ENCODE measurements around the gene SALL1.

The SALL1 gene

DNA sequence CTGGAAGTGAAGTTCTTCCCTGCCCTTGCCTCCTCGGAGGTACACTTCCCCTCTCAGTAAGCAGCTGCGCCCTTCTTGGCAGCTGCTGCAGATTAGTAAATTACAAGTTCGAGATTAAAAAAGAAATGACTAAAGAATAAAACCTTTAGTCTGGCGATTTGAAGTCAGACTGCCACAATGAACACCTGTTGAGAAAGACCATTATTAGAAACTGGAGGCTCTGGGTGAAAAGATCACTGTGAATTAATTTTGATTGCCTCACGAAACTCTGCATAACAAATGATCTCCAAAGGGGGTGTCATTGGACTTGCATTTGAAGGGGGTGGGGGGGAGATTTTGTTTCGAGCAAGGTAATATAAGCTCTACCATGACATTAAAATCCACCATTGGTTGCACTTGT is 39.3 kb downstream of the SALL1 start:
- no peak for DNase-seq (ENCODE audit: low read depth in 2 of 2)

DNA sequence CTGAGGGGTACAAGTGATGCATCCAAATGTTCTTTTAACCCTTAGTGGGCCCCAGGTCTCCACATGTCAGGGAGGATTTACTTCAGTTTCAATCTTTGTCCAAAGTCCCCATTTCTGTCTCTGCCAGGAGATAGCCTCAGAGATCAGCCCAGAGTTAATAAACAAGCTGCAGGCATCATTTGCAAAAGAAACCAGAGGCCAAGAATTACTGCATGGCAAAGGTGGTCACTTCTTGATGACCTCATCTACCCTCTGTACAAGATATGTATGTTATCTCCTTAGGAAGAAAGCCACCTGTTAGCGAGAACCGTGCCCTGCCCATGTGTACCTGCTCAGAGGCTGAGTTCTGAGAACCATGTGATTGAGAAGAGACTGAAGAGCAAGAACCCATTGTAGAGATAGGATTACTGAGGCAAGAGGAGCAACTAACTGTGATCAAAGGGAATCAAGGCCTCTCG is 40.3 kb downstream of the SALL1 start:
- DNase-seq (ENCODE audit: low read depth in 2 of 2), result no peak

DNA sequence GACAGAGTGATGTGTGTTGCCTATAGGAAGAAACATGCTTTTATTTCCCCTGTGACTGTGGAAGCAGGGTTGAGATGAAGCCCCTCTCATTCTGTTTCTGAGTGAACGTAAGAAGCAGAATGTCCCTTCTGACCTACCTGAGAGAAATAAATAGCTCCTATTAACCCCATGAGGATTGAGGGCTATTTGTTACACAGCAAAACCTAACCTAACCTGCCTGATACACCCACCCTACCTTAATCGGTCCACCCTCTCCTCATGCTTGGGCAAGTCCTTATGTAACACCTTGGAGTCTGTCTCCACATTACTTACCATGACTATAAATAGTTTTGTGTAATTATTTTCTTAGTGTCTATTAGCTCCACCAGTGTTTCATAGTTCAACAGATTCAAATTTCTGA is 41.9 kb downstream of the SALL1 start:
- no peak for DNase-seq (ENCODE audit: low read depth in 2 of 2)

DNA sequence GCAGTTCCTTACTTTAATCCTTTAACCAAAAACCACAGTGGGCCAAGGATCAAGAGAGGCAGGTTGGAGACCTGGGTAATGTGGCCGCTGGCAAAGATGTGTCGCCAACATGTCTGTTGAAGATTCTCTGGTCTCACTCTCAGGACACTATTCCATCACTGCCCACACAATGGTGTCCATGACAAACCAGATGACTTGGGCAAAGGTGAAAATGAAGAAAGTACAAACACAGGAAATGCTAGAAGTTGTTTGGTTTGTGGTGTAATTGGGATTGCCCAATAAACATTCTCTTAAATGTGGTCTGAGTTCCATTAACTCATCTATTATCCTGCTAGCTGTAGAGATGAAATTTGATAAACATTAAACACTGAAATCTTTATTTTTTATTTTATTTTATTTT is 43.3 kb downstream of the SALL1 start:
- no peak for DNase-seq (ENCODE audit: low read depth in 2 of 2)

DNA sequence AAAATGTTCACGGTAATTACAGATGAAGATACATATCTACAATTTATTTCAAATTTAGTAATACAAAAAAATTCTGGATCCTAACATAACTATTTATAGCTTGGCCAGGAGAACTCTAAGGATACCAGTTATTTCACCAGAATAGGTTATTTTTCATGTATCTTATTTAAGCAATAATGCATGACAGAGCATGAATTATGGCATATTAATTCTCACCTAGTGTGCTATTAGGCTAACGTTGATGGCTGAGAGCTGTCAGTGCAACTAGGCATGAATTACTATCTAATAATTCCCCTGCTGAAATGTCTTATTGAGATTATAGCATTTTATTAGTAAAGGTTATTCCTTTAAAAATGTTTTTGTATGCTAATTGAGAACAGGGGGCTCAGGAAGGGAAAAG is 44.5 kb downstream of the SALL1 start:
- no peak for DNase-seq (ENCODE audit: low read depth in 2 of 2)

DNA sequence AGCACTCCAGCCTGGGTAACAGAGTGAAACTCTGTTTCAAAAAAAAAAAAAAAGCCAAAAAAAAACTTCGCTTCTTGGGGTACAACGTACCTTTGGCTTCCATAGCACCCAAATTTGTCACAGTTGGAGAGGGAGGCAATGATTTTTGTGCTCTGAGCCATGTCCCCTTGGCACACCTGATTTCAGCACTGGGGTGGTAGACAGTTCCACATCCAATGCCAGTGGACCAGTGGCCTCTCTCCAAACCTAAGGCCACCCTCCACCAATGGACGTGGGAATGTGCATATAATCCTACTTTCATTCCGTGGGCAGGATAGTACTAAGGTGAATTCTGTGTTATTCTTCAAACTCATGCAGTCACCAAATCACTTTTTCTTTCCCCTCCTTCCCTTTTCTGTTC is 47.5 kb downstream of the SALL1 start:
- no peak for DNase-seq (ENCODE audit: low read depth in 2 of 2)

DNA sequence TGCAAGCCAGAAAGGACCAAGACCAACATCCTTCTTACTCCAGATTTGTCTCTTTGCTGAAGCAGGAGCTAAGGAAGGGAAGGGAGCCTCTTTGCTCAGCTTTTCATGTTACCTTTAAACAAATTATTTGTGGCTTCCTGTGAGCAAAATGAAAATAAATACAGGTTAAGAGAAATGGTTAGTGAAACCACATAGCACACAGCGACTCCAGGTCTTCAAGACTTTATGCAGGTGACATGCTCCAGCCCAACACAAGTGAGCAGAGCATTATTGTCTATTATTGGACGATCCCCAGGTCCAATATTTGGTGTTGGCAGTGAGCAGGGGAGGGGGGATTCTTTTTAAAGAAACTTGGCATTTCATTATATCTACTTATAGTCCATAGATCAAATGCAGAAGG is 53.3 kb downstream of the SALL1 start:
- no peak for DNase-seq (ENCODE audit: low read depth in 2 of 2)

DNA sequence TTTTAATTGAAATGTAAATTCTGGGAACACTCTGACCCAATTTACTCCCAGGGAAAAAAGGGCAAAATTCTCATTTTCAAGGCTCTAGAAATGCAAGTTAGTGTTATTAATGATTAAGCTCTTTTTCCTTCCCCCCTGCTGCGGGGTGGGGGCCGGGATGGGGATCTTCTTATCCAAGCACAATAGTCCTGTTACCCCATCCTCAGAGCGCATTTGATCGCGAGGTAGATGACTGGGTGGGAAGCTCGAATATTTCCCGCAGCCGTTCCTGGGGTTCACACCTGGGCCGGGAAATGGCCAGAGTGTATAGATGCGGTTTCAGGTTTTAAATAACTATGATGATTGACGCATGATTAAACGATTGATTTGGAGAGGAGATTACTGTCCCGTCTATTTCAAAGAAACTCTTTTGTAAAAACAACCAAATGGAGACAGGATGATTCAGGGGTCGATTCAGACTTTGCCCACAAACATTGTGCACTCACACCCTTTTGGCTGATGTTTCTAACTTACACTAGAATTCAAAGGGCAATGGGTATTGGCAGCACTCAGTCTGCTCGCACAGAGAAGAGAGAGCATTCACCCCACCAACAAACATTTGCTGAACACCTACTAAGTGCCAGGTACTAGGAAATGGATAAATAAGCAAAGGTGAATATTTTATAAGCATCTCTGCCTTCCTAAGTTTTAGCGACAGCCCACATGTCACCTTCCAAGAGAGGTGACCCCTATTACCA is 55.0 kb downstream of the SALL1 start:
- no peak for DNase-seq (ENCODE audit: low read depth in 2 of 2)

DNA sequence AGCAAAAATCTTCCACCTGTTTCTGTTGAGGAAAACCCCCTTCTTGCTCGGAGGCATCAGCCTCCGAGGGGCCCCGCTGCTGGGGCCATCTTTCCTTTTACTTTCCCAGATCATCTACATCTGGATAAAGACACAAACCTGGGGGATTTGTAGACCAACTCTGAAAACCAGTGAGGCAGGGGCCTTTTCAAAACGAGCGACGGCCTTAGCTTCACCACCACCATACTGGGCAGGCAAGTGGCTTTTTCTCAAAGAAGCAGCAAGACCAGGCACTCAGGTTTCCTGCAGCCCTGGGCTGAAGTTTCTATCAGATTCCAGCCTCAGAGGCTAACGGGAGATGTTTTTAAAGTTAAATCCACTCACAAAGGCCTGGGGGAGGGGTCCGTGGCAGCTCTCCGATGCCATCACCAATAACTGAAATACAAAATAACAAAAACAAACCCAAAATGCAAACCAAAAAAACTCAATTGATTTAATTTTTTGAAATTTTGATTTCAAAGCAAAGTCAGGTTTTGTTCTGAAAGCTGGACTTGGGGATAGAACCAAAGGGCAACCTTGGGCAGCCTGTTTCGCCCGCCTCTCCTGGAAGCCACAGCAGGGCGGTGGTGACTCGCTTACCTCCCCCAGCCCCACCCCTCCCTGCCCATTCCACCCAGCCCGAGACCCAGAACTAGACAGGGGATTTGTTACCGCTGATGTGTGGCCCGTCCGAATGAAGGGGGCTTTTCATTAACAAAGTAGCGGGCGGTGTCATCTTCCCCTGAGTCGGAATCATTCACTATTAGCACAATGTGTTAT is 55.8 kb downstream of the SALL1 start:
- DNase-seq (ENCODE audit: low read depth in 2 of 2), result no peak

DNA sequence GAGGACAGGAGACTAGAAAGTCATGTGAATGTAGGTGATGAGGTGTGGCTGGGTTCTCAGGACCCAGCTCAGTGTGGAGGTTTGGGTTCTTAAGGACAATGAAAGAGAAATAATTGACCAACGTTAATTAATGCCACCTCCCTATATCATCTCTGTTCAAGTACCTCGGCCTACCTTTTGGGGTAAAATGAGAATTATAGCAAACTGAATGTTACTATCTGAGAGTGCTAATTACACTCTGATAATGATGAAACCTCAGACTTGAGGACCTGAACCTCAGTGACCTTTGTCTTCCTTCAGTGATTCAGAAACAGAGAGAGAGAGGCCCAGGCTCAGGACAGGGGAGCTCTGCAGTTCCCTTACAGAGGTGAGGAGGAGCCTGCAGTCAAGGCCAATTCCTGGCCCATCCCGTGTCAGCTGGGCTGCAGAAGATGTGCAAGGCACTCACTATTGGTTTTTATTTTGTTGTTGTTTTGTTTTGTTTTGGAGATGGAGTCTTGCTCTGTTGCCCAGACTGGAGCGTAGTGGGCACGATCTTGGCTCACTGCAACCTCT is 57.3 kb downstream of the SALL1 start:
- no peak for DNase-seq (ENCODE audit: low read depth in 2 of 2)

Measured in fibroblast of skin of left quadriceps (primary cell).